Activated CD4-positive, alpha-beta T cell treated with anti-CD3 and anti-CD28 coated beads for 24 hours (primary cell): ENCODE measurements around the gene ADARB2.

Experiments
- DNase-seq, 2 donors: peaks; one replicate each; pipeline ENCODE4 v3.0.0-alpha.2; 2020; ENCODE audit warnings: low read depth in 2 of 2

Gene ADARB2

DNA sequence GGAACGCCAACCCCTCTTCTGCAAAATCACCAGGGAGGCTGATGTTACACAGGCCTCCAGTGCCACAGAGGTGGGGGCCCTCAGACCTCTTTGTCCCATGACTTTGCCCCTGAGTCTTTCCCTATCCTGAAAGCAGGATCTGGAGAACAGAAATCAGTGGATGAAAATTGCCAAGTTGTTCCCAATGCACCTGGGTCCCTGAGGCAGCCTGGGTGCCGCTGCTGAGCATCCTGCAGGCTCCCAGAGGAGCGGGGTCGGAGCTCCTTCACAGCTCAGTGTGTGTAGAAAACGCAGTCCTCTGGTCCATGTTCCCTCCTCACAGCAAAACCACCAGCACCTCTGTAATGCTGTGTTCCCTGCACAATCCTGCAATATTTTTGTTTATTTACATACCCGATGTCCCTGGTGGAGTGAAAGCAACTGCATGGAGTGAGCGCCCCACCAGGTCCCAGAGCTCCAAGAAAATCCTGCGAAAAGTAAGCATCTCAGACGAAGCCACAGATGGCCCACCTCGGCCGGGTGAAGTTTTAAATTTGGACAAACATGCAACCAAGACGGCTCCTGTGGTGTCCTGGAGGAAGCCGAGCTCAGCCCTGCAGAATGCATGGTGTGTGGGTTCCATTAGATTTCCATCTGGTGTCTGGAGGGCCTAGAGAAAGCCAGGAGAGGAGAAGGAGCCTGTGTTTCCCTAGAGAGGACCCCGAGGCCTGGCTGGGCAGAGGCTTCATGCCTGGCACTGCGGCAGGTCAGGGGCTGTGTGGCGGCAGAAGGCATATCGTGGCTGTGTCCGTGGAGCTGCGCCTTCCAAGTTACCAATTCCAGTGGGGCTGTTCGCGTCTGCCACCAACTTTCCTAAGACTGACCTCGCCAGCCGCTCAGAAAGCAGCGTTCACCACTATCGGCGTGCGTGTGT lies 445.9 kb downstream of the ADARB2 start:
- DNase-seq: no peak

DNA sequence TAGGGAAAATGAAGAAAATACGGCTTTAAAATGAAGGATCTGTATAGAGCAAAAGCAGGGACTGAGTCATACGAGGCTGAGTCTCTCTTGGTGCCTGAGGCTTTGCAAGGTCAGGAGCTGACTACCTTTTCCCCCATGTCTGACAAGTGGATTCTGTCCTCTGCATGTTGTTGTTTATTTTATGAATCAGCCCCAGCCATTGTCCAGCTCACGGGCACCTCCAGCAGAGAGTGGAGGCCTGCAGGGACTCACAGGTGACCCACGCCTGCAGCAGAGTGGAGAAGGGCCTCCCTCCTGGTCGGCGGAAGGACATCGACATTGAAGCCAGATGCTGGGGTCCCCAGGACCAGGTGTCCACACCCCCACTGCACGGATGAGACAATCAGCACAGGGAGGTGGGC lies 447.3 kb downstream of the ADARB2 start:
- DNase-seq: no peak

DNA sequence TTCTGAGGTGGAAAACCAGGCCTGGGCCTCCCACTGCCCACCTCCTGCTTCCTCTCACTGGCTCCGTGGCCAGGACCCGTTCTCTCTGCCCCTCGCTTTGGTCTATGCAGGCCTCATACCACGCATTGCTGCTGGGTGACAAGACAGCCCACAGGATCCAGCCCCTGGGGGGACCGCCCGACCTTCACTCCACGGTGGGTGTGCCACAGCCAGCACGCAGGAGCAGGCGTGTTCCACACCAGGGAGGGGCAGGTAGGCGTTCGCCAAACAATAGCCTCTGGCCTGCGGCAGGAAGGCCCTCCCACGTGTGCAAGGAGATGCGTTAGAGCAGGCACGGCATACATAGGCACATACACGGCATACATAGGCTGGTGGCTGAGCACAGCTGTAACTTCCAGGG lies 447.7 kb downstream of the ADARB2 start:
- DNase-seq: no peak

DNA sequence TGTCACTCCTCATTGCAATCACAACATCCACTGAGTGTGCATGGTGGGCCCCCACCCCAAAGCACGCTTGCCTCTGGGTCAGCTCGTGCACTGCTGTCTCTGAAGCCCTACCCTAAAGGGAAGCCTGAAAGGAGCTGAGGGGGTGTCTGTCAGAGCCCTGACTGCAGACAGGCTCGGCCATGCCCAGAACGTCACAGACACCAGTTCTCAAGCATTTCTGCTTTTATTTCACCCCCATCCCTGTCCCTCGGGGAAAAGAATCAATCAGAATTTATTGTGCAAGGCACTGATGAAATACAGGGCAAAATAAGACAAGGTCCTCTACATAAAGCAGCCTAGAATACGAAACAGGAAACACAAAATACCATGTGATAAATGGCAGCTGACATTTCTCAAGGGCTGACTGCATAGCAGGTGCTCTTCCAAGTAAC lies 449.3 kb downstream of the ADARB2 start:
- DNase-seq: no peak

DNA sequence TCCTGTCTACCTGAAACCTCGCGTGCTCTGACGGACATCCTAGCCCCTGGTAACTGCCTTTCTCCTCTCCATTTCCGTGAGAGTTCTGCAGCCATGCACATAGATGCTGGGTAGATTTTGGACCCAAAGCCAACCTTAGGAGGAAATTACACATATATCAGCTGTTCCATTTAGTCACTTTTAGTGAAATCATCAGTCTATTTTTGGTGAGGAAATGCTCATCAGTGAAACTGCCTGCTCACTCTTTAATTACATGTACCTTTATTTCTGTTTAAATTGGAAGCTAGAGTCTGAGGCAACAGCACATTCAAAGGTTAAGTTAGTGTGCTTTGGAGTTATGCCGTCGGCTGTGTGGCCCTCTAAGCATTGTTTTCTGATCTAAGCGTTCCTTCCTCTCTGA lies 449.8 kb downstream of the ADARB2 start:
- DNase-seq: no peak

DNA sequence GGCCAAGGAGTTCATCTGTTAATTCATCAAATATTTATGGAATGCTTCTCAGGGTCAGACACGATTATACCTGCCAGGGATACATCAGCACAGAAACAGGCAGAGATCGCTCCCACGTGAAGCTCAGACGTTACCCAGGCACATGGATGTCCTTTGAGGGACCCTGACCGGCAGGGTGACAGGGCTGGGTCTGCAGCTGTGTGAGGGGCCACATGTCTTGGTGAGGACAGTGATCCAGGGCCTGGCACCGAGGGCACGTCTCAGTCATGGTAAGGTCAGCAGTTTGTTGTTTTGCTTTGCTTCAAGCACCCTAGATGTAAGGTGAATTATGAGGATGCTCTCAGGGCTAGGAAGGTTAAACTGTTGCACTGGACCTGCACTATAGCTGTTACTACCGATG lies 453.2 kb downstream of the ADARB2 start:
- no peak for DNase-seq

DNA sequence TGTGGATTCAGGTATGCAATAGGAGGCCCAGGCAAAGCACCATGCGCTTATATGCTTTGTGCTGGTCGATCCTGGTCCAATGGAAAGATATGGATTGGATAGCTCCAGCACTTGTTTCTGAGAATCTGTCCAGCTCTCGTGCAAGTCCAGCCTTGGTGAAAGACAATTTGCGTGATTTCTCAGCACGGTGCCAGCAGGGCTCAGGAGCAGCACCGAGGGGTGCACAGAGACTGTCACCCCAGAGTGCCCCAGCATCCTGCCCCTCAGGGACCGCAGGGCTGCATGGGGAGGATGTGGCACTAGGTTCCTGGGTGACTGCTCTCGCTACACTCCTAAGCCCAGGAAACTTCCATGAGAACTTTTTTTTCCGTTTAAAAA lies 455.9 kb downstream of the ADARB2 start:
- DNase-seq: no peak

DNA sequence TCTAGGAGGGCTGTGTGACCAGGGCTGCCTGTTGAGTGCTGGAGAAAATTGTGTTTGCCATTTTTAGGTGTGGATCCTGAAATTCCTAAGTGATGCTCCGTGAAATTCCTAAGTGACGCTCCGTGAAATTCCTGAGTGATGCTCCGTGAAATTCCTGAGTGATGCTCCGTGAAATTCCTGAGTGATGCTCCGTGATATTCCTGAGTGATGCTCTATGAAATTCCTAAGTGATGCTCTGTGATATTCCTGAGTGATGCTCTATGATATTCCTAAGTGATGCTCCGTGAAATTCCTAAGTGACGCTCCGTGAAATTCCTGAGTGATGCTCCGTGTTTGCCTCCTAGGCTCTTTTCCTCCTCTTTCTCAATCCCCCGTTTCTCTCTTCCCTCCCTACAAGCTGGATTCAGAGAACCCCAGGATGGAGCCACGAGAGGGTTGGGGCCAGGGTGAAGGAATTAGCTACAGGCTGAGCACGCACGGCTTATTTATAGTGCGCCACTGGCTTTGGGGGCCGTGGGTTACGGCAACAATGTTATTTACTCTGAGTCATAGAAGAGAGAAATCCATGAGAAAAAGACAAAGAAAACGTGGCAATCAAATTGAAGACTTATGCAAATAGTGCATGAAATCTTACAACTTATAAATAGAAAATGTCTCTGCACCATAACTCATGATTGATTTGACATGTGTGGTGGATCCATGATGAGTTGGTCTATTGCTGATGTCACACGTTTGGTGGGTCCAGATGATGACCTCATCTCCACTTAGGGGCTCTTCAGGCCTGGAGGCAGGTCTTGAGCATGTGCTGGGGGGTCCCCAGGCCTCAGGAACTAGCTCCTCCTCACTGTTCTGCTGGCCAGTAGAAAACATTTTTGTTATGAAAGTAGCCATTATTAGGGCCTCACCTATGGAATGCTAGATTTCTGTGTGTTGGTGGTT lies 456.6 kb downstream of the ADARB2 start:
- DNase-seq: no peak

DNA sequence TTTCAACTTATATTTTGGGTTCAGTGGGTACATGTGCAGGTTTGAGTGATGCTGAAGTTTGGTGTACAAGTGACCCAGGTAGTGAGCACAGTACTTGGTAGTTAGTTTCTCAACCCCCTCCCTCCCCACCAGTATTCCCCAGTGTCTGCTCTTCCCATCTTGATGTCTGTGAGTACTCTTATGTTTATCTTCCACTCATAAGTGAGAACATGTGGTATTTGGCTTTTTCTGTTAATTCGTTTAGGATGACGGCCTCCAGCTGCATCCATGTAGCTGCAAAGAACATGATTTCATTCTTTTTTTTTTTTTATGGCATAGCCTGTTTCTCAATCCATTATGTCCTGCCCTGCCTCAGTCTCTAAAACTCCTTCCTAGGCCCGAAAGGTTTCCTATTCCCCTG lies 459.0 kb downstream of the ADARB2 start:
- DNase-seq: no peak

DNA sequence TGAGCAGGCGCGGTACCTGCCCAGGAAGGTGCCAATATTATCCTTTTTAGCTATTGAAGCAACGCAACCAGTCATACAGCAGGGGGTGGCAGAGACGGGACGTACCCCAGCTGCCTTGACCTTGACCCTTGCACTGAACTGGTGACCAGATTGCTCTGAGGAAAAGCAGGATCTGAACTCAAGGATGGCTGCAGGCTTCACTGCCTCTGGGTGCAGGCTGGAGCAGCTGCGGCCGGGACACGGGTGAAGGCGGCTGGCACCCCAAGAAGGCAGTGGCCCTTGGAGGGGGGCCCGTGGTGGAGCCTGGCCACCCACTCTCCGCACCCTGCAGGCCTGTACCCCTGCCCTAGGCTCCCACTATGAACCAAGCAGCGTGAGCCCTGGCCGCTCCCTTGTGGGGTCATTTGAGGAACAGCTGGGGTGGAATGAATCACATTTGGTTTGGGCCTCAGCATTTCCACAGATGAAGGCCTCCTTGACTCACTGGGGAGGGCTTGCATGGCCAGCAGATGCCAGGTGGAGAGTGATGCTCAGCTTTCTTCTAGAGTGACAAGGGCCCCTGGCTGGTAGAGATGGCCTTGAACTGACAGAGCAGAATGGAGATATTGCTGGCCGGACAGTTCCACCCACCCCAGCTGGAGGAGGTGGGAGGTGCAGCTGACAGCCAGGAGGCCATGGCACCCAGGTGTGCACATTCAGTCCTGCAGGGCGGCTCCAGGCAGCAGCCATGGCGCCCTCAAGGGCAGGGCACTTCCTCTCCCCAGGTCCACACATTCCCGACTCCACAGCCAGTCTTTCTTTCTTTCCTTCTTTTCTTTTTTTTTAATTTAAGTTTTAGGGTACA lies 462.4 kb downstream of the ADARB2 start:
- no peak for DNase-seq

DNA sequence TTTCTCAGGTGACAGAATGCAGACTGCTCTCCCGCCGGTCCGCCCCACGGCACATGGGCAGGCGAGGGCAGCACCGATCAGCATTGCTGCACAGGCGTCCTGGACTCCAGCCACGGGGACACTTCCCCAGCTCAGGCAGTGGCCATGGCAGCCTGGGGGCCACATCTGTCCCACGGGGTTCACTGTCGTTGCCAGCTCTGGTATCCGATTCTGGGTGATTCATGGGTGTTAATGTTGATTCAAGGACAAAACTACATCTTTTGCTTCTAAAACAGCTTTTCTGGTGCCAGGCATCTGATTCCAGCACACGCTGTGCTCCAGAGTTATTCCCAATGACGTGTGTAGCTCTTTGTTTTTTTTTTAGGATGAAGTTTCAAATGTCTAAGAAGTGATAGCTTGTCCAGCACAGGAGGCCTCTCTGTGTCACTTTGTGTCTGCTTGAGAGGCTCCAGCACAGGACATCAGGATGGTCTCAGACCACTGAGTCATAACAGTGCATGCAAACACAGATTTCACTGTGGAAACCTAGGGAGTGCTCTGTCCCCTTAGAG lies 463.1 kb downstream of the ADARB2 start:
- no peak for DNase-seq

DNA sequence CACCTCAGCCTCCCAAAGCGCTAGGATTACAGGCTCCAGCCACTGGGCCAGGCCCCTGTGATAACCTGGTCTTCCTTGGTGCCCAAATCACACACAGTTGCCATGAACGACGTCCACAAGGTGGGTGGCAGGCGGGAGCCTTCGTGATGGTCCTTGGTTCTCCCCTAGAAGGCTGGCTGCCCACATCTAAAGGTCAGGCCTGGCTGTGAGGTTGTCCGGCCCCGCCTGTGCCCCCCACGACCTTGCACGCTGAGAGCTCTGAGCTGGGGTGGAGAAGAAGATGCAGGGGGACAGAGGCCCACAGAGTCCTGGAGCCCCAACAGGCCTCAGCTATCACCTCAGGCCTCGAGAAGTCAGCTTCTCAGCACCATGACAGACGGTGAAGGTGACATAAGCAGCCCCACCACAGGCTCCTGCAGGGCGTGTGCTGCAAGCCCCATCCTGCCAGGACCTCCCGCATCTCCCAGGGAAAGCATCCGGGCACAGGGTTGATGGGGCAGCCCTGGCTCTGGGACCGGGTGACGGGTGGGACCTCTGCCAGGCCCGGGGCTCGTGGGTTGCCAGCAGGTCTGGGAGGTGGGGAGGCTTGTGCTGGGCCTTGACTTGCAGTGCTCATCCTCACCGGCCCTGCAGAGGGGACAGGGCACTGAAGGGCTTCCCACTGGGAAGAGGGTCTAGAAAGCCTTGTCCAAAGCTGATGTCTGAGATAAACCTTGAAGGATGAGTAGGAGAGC lies 463.8 kb downstream of the ADARB2 start:
- DNase-seq: no peak

DNA sequence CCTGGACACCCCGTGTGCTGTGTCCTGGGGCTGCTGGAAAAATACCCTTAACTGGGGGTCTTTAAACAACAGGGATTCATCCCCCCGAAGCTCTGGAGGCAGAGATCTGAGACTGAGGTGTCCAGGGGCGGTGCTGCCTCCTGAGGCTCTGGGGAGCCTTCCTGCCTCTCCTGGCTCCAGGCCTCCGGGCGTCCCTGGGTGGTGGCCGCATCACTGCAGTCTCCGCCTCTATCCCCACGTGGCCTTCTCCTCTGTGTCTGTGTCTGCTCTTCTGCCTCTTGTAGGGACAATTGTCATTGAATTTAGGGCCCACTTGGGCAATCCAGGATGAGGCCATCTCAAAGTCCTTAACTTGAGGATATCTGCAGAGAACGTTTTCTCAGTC lies 464.6 kb downstream of the ADARB2 start:
- DNase-seq: no peak

DNA sequence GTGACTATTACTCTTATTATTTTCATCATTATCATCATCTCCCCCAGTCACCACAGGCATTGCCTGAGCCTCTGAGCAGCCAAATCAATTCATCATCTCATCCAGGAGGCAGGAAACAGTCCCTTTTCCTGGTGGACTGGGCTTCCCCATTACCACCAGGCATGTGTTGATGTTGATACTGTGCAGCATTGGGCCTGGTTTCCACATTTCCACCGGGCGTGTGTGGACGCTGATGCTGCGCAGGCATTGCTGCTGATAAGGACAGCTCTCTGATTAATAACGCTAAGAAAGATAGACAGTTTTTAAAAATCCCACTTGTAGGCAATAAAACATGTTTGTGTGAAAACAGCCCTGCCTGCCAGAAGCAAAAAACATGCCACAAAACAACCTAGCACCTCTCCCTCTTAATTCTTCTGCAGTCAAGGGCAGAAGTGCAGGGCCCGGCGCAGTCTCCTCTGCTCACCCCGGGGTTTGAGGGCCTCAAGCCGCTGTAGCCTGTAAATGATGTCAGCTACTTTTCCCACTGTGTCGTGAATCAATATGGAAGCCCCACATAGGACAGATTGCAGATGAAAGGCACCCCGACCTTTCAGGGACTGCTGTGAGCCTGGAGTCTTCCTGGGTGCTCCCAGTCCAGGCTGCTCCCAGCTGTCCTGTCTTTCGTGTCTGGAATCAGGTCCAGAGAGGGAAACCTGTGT lies 465.1 kb downstream of the ADARB2 start:
- DNase-seq: no peak

DNA sequence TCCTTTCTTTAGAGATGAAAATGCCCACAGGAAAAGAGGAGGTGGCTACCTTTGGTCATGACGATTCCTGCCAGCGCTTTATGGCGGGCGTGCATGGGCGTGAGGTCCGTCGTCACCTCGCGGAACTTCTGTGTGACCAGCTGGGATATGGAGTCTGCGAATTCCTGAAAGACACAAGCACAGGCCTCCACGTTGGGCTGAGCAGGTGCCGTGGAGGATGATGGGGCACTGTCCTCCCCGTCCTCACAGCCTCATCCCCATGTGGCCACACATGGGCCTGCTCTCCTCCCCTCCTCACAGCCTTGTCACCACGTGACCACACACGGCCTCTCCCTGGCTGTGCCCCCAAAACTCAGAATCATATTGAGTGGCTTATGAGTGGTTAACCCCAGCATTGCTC lies 466.4 kb downstream of the ADARB2 start:
- DNase-seq: no peak

DNA sequence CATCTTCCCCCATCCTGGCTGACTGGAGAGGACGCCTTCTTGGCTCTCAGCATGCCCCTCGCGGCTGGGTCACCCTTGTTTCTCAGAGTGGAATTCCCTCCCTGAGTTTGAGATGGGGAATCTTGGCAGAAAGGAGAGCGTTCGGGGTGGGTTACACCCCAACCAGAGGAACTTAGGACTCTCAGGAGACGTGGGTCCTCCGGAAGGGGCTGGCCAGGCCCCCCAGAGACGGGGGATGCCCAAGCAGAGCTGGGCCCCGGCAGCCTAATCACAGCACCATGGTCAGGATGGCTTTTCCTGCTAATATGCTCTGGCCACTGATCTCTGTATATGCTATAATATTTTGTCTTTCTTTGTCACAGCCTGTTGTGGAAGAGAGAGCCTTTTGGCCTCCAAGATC lies 466.8 kb downstream of the ADARB2 start:
- DNase-seq: no peak

DNA sequence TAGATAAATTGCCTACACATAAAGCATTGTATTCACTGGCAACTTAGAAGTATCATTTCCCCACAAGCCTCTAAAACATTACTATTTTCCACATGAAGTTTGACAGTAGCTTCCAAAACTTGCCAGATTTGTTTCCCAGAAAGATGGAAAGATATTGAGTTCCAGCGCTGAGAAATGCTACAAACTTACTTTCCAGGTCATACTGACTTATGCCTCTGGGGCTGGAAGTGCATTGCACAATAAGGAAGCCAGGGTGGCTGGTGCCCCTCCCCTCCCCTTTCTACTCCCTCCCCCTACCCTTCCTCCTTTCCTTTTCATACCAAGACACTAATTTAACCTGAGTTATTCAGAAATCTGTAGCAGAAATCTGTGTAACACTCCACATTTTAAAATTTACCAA lies 468.5 kb downstream of the ADARB2 start:
- no peak for DNase-seq

DNA sequence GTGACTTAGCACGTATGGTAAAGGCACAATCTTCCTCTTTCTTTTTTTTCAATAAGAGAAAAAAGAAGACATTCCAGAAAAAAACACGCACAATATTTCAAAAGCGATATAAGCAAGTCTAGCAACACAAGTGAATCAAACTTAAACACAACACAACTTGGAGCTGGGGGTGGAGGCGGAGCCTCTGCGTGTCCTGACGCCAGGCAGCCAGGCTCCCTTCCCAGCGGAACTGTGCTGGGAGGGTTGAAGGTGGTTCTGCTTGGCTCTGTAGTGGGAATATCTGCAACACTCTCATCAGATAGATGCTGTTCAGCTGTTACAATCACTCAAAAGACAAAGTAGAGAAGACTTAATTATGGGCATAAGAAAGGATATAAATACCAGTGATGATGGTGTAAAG lies 469.8 kb downstream of the ADARB2 start:
- no peak for DNase-seq

DNA sequence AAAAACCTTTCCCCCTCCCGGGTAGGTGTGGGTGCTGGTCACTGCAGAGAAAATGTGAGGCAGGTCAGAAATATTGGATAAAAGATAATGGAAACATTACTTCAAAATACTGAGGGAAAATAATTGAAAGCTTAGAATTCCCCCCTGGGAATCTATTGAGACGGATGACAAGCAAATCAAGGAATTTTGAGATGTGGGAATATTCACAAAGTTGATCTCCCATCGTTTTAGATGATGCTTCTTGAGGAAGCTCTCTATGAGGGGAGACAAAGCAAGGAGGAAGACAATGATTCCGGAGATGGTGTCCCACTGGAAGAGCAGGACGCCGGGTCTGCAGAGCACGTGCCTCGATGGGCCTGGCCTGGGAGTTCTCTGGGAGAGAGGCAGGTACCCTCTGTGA lies 470.2 kb downstream of the ADARB2 start:
- no peak for DNase-seq
